GM19351 (cell line): ENCODE data around the gene TFAP2C.
"Not testable (repeated sequence)": the region's sequence is repeated elsewhere in the genome, so short reads cannot be mapped to it uniquely, and the experiment has no call there.

Source experiments
- ATAC-seq: cut with Tn5 transposase; IDR thresholded peaks from one replicate; pipeline ENCODE4 v1.9.1; 2021; ENCODE audit warnings: mild to moderate bottlenecking, moderate library complexity; ENCODE audit not compliant: unreplicated experiment

The TFAP2C gene

DNA sequence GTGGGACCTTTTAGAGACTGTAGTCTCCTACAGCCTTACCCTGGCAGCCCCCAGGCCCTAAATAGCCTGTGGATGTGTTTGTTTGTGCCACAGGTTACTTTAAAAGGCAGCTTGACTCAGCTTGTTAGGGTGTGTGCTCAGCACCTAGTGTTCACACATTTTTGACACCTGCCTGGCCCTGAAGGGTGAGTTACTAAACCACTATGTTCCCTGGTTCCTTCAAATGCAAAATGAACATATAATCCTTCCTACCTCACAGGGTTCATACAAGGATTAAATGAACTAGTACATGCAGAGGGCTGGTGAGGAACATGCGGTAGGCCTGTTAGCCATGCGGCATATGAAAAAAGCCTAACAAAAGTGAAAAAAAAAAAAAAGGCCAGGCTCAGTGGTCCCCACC is 14.9 kb upstream of the TFAP2C start:
- no peak for ATAC-seq

DNA sequence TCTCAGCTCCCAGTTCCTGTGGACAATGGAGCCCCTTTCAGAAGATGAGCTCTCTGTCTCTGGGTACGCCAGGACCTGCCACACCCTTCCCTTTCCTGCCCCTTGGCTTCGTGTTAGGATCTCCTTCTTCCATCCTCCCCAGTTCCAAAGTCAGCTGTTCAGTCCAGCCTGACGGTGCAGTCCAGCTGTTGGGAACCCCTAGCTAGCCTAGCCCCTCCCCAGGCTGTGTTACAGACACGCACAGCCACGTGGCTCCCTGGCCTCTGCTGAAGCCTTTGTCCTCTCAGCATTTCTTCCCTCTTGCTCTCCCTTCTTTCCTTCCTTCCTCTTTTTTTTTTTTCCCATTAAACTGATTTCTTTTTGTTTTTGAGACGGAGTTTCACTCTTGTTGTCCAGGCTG is 12.4 kb upstream of the TFAP2C start:
- no peak for ATAC-seq

DNA sequence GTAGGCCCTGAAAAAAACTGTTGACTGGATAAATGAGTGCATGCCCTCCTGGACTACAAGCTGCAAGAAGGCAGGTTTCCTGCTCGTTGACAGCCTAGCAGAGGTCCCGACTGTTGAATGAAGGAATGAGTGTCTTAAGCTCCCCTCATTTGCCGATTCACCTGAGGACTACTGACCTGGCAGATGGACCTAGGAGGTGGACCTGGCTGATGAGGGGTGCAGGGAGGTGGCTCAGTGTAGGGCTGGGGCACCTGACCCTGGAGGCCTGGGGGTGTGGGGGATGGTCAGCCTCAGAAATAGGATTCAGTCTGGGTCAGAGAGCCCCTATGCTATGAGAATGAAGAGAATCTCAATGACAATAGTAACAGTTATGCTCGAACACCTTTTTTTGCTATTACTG is 11.6 kb upstream of the TFAP2C start:
- no peak for ATAC-seq

DNA sequence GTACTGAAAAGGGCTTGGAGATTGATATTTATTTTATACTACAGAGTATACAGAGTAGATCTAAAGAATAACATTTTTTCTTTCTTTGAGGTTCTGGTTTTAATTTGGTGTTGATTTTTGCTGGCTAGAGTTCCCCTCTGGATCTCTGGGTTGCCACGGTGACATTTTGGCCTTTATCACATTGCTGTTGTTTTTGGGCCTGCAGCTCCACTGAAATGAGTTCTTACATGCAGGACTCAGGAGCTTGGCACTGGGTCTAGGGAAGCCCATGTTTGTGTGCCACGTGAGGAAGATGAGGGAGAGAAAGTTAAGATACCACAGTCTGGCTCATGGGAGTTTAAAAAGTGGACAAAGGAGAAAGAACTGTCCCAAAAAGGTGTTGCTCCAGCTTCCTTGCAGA is 7.4 kb upstream of the TFAP2C start:
- no peak for ATAC-seq

DNA sequence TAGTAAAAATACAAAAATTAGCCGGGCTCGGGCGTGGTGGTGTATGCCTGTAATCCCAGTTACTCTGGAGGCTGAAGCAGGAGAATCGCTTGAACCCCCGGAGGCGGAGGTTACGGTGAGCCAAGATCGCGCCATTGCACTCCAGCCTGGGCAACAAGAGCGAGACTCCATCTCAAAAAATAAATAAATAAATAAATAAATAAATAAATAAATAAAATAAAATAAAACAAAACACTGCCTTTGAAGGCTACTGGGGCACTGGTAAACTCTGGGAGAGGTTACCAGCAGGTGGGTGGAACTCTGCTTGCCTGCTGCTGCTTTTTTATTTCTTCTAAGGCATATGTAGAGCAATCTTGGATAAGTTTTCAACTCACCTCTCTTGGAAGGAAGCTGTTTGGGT is 5.2 kb upstream of the TFAP2C start:
- ATAC-seq = not testable (repeated sequence)

DNA sequence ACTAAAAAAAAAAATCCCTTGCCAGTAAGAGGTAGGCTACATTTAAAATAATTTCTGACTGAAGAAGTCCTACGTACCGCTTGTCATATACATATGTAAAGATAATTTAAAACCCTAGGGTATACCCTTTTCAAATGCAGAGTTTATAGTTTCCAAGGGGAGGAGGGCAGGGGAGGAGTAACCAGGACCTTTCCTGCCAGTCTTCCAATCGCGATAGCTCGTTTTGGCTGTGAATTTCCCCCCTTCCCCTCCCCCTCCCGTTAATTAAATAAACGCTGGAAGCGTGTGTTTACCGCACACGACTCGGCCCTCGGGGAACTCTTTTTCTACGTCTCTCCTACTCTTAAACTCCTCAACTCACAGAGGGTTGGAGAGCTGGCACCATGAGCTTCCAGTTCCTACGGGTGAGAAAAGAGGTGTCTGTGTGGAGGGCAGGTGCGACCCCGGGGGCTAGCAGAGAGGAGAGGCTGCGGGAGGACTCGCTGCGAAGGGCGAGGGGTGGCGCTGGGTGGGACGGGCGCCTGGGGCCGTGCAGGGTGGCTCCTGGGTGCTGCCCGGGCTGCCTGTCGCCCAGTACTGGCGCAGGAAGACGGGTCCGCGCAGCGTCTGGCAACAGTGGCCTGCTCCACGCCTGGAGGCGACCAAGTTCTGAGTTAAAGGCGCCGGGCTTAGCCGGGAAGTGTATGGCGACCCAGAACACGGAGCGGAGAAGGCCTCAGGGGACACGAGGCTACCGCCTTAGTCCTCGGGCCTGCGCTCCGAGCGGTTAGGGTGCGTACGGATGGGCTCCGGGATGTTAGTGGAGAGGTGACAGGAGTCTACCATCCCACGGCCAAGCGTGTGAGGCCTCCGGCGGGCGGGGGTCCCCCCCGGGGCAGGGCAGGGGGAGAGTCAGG is 4.1 kb upstream of the TFAP2C start:
- ATAC-seq = no peak

DNA sequence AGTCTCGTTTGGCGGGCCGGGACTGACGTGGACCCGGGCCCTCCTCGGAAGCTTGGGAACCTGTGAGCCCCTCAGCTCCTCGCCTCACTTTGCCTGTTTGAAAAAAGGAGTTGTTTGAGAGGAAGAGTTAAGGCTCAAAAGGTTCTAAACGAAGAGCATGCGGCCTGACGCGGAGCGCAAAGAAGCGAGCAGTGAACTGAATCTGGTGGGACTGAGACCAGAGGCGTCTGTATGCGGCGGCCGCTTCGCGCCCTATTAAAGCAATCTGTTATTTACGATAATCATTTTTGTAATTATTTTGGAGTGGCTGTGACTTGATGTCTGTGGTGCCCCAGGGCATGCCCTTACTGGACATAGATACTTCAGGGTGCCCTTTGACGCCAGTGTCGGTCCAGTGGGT is 3.3 kb upstream of the TFAP2C start:
- ATAC-seq = no peak

DNA sequence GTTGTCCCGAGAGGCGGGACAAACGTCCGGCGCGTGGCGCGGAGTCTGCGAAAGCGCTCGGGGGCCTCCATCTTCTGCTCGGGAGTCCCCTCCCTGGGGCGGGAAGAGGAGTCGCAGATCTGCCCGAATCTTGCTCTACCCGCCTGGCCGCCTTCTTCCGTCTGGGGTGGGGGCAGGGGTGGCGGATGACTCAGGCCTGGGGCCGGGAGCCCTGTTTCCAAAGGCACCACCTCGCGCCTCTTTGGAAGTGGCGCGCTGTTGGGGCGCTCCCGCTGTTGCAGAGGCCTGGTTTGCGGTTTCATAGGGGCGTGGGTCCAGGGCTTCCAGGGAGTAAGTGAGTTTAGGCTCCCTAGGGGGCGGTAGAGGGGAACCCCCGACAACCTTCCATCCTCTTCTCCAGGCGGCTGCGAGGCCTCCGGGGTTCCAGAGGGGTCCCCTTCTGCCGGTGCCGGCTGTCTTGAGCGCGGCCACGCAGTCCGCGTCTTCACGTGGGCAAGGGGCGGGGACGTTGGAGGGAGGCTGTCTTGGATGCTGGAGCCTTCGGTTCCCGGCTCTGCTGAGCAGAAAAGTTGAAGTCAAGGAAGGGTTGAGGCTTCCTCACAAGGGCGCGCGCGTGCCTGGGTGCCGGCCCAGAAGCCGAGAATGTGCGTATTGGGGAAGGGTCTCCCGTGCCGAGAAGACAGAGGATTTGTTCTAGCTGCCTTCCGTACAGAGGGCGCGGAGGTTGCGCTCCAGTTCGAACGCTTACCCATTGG is 2.6 kb upstream of the TFAP2C start:
- ATAC-seq = no peak

DNA sequence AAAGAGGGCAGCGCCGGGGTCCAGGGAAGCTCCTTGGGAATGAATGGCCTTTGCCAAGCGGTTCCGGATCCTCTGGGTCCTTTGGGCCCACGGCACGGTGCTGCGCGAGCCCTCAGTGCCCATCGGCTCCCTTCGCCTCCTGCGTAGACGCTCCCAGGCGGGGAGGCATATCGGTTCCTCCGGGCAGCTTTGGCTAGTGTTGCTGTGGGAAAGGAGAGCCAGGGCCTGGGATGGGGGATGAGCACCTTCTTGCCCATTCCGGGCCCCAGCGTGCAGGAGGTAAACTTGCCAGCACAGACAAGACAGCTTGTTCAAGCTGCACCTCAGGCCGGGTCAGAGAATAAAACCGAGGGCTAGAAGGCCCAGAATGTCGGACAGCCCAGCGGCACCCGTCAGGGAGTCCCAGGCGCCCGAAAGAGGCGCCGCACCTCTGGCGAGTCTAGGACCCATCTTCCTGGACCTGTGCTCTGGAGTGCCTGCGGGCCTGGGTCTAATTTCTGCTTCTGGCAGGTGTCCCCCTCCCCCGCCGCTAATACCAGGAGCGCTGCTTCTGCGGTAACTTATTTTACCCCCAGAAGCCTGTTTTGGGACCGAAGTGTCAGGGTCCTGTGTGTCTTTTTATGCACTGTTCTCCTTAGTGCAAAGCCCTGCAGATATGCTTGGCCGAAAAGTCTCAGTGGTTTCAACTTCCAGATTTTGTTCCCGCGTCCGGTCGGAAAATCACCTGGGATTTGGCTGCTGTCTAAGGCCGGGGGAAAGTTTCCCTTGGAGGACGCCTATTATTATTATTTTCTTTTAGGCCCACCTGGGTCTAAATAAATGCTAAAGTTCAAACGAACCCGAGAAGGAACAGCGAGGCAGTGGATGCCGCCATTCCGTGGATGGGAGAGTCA is 1.7 kb upstream of the TFAP2C start:
- no peak for ATAC-seq

DNA sequence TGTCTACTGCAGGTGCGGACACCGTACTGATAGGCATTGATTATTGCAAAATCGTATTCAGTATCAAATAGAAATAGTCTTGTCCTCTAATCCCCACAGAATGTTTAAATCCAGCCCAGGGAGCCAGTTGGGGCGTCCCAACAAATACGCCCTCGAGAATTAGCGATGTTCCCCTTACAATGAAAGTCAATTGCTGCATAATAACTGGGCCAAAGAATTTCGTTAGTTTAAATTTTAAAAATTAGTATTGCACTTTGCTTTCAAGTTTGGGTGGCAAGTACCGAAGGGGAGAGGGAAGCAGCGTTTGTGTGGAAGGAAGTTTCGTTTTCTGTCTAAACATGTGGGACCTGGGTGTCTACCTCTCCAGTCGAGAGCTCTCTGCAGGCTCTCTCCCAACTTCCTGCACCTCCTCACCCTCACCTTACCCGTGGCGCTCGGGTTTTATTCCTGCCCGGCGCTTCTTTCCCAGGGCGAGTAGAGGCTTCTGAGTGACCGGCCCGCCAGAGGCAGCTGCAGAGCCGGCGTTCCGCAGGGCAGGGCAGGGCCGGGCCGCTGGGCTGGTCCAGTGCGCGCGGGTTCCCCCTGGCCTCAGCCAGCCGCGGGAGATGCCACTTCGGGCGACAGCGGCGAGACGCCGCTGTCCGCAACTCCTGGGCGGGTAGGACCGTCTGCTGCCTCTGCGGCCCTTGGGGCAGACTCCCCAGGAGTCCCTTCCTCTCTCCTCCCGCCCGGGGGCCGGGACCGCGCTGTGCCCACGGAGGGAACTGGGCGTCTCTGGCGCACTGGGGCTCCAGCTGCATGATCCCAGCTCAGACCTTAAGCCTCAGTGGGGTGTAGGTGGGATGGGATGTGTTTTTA is 862 bp upstream of the TFAP2C start:
- no peak for ATAC-seq

DNA sequence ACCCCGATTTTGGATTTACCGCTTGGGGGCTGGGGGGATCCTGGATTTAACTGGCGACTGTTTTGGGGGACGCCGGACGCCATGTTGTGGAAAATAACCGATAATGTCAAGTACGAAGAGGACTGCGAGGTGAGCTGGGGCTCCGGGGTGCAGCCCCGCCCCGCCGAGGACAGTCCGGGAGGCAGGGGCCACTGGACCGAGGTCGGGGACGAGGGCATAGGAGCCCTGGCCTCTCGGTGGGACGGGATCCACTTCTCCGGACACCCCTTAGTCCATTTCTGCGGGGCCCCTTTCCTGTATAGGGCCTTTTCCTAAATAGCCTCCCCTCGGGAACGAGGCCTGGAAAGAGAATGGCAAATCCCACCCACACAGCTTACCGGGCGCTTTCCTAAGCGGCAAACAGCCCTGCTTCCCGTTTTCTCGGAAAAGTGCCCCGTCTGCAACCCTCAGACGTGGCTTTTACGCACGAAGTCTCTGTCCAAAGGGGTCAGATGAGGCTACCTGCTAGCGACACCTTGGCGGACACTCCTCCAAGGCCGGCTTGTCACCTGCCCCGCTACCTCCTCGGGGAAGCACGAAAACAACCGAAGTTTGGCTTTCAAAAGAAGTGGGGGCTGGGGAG is 469 bp downstream of the TFAP2C start:
- no peak for ATAC-seq

DNA sequence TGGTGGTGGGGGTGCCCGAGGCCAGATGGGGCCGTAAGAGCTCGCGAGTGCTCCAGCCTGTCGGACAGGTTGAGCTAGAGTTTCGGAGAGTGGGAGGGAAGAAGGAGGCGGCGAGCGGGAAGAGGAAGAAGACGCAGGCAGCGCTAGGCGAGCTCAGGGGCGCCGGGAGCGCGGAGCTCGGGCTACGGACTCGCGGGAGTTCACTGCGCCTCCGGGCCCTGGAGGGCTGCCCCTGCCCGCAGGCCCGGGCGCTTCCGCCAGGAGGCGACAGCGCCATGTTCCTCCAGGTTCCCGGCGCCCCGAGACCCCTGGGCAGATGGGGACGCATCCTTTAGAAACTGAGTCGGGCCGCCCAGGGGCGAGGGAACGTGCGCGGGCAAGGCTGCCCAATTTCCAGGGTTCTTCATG is 984 bp downstream of the TFAP2C start:
- no peak for ATAC-seq

DNA sequence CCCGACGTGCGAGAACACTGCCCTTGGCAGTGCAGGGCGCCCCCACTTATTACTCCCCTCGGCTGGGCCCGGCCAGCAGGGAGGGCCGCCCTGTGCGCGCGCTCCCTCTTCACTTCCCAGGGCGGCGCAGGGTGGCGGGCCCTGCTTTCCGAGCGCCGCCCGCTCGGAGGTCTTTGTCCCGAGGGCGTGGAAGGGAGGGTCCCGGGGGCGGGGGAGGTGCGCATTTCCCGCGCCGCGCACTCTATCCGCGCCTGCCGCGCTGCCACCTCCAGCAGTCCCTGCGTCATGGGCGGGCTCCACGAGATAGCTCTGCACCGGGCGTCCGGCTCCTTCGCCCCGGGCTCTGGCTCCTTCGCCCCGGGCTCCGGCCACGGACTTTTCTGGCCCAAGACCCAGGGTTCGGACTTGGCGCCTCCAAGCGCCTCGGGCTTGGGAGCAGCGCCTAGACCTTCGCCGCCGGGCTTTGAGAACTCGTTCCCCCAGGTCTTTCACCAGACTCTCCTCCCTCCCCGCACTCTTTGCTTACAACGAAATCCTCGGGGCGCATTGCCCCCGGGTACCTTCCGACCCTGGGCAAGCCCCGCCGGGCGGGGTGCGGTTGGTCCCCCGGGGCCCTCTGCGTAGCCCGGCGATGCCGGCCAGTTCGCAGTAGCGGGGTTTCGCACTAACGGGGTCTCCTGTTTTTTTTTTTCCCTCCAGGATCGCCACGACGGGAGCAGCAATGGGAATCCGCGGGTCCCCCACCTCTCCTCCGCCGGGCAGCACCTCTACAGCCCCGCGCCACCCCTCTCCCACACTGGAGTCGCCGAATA is 1.6 kb downstream of the TFAP2C start:
- ATAC-seq = no peak

DNA sequence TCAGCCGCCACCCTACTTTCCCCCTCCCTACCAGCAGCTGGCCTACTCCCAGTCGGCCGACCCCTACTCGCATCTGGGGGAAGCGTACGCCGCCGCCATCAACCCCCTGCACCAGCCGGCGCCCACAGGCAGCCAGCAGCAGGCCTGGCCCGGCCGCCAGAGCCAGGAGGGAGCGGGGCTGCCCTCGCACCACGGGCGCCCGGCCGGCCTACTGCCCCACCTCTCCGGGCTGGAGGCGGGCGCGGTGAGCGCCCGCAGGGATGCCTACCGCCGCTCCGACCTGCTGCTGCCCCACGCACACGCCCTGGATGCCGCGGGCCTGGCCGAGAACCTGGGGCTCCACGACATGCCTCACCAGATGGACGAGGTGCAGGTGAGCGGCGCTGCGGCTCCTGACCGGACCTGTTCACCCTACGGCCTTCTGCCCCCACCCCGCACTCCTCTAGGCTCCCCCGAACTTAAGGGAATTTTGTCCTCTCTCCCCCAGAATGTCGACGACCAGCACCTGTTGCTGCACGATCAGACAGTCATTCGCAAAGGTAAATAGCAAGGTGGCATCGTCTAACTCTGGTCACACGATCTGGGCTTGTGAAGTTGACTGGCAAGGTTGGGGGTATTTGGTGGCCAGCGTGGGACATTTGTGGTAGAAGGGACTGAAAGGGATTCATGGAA is 2.3 kb downstream of the TFAP2C start:
- no peak for ATAC-seq

DNA sequence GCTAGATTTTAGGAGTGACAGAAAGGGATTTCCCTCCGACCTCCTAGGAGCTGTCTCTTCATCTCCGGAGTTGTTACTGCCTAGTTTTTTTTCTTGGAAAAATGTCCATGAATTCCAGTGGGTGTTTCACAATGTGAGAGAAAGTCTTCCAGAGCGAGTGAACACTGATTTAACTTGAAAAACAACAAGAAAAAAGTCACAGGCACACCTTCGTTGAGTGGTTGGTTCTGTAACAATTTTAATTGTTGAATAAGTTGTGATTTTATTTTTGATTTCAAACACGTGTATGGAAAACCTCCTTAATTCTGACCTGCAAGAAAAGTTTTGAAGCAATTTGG is 2.9 kb downstream of the TFAP2C start:
- no peak for ATAC-seq

DNA sequence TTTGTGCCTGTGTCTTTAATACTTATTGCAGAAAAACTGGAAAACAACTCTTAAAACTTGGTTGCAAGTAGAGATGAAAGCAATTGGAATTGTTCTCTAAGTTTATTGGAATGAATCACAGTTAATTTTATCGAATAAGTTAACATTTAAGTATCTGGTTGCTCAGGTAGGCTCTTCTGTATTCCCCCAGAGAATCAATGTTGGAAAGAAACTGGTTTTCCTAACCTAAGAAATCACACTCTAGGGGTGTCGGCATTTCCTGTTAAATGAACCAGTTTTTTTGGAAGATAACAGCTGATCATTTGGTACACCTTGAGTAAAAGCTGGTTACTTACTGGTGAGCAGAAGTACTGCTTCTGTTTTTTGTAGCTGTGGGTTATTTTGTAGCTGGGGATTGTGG is 5.2 kb downstream of the TFAP2C start:
- no peak for ATAC-seq

DNA sequence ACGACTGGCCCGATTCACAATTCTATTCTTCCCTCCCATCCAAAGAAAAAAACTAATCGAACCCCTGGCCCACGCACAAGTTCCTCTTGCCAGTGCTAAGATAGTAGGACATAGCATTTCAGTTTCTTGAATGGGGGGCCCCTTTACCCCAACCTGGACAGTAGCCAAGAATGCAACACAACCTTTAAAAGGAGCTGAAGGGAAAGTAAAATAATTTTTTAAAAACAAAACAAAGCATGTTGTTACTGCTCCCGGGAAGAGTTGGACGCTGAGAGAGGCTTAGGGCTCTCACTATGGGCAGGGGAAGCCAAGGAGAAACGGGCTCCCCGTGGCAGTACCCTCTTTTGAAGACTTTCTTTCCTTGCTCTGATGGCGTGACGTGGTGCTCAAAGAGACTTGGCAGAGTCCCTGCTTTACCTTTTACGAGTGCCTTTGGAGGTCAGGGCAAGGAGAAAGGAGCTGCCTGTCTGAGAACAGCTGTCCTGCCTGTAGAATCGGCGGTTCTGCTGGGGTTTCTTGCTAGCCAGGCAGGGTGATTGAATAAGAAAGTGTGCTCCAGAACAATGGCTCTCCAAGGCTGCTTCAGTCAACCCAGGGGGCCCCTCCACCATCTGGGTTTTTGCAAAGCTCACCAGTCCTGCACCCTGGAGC is 5.8 kb downstream of the TFAP2C start:
- ATAC-seq = no peak

DNA sequence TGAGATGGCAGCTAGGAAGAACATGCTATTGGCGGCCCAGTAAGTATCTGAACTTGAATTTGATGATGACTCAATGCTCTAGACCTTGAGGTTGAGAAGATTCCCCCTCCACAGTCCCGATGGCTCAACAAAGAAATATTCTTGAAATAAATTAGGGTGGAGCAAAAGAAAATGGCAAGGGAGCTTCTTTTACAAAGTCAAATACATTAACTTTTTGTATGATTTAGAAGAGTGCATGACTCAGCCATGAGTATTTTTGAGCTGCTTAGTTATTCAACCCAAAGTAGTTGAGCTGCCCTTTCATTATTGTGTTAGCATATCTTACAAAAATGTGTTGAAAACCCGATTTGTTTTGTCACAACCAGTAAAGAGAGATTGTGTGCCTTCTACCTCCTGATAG is 7.6 kb downstream of the TFAP2C start:
- ATAC-seq = no peak
